ENCODE results near the gene INIP.

INIP gene

GRCh38 chr9:112719696-112720095 is 1.8 kb upstream of the INIP start:
- H3K27ac ChIP-seq (ENCODE audit: poor library complexity, severe bottlenecking), result no peak overlapping the region
- DNase-seq (ENCODE audit: low spot score) (no peak), ATAC-seq (ENCODE audit: low read depth) (no peak)
- H3K4me3 ChIP-seq (ENCODE audit: severe bottlenecking), result no peak overlapping the region
- TF ChIP-seq CTCF (IDR thresholded peaks at IDR 0.05; ENCODE audit: poor library complexity, severe bottlenecking), result no peak
- no peaks in the 10 kb centered on the region for H3K9me3 ChIP-seq (ENCODE audit: severe bottlenecking)
- H3K4me1 ChIP-seq (ENCODE audit: insufficient read depth, poor library complexity, severe bottlenecking), result no peaks in the 10 kb centered on the region
- H3K27me3 ChIP-seq (ENCODE audit: insufficient read depth, poor library complexity, severe bottlenecking), result no peaks in the 10 kb centered on the region
- H3K36me3 ChIP-seq (ENCODE audit: low read depth), result peaks cover 11% of the 10 kb centered on the region

- Histone ChIP-seq H3K27me3 (ENCODE audit: insufficient read depth, poor library complexity, severe bottlenecking) (no peaks in the 10 kb centered on the region), H3K9me3 (ENCODE audit: severe bottlenecking) (no peaks in the 10 kb centered on the region), H3K4me3 (ENCODE audit: severe bottlenecking) (no peak overlapping the region), H3K36me3 (ENCODE audit: low read depth) (peaks cover 14% of the 10 kb centered on the region), H3K27ac (ENCODE audit: poor library complexity, severe bottlenecking) (no peak overlapping the region), H3K4me1 (ENCODE audit: insufficient read depth, poor library complexity, severe bottlenecking) (no peaks in the 10 kb centered on the region)
- no peak for TF ChIP-seq CTCF (IDR thresholded peaks at IDR 0.05; ENCODE audit: poor library complexity, severe bottlenecking)
- no peak for DNase-seq (ENCODE audit: low spot score)
- no peak for ATAC-seq (ENCODE audit: low read depth)
Observed at GRCh38 chr9:112719241-112719691, 1.3 kb upstream of the INIP start.

- no peak for ATAC-seq (ENCODE audit: low read depth)
- Histone ChIP-seq H3K36me3 (ENCODE audit: low read depth) (peaks cover 34% of the 10 kb centered on the region), H3K27me3 (ENCODE audit: insufficient read depth, poor library complexity, severe bottlenecking) (no peaks in the 10 kb centered on the region), H3K4me3 (ENCODE audit: severe bottlenecking) (no peak overlapping the region), H3K4me1 (ENCODE audit: insufficient read depth, poor library complexity, severe bottlenecking) (no peaks in the 10 kb centered on the region), H3K9me3 (ENCODE audit: severe bottlenecking) (peaks cover 3% of the 10 kb centered on the region), H3K27ac (ENCODE audit: poor library complexity, severe bottlenecking) (no peak overlapping the region)
- no peak for TF ChIP-seq CTCF (IDR thresholded peaks at IDR 0.05; ENCODE audit: poor library complexity, severe bottlenecking)
- no peak for DNase-seq (ENCODE audit: low spot score)
Observed at GRCh38 chr9:112712678-112713077, 5.2 kb downstream of the INIP start.

- Histone ChIP-seq H3K27ac (ENCODE audit: poor library complexity, severe bottlenecking) (no peak overlapping the region), H3K27me3 (ENCODE audit: insufficient read depth, poor library complexity, severe bottlenecking) (no peaks in the 10 kb centered on the region), H3K4me3 (ENCODE audit: severe bottlenecking) (no peak overlapping the region), H3K4me1 (ENCODE audit: insufficient read depth, poor library complexity, severe bottlenecking) (no peaks in the 10 kb centered on the region), H3K36me3 (ENCODE audit: low read depth) (peaks cover 31% of the 10 kb centered on the region), H3K9me3 (ENCODE audit: severe bottlenecking) (peaks cover 3% of the 10 kb centered on the region)
- DNase-seq (ENCODE audit: low spot score), result no peak
- no peak for ATAC-seq (ENCODE audit: low read depth)
- TF ChIP-seq CTCF (IDR thresholded peaks at IDR 0.05; ENCODE audit: poor library complexity, severe bottlenecking), result peak; percentile 51
Observed at GRCh38 chr9:112711050-112711689, 6.7 kb downstream of the INIP start.

GRCh38 chr9:112705768-112706427 is 12.0 kb downstream of the INIP start:
- DNase-seq (ENCODE audit: low spot score), result no peak

More at GRCh38 chr9:112705768-112706427, 12.0 kb downstream of the INIP start:
- no peaks in the 10 kb centered on the region for H3K27me3 ChIP-seq (ENCODE audit: insufficient read depth, poor library complexity, severe bottlenecking)
- no peaks in the 10 kb centered on the region for H3K4me1 ChIP-seq (ENCODE audit: insufficient read depth, poor library complexity, severe bottlenecking)
- 0 out of 3 replicates have a peak, but pooled peaks have one; percentile 53 for ATAC-seq (ENCODE audit: low read depth)
- peaks cover 10% of the 10 kb centered on the region for H3K36me3 ChIP-seq (ENCODE audit: low read depth)
- H3K9me3 ChIP-seq (ENCODE audit: severe bottlenecking), result no peaks in the 10 kb centered on the region
- peak; percentile 53 for TF ChIP-seq CTCF (IDR thresholded peaks at IDR 0.05; ENCODE audit: poor library complexity, severe bottlenecking)
- no peak overlapping the region for H3K4me3 ChIP-seq (ENCODE audit: severe bottlenecking)
- H3K27ac ChIP-seq (ENCODE audit: poor library complexity, severe bottlenecking), result no peak overlapping the region

Measured in RWPE2 (cell line).